GM18870 (cell line): Measurements from ENCODE around the gene UBD.

Experiments
- ATAC-seq: cut with Tn5 transposase; IDR thresholded peaks from one replicate; pipeline ENCODE4 v1.9.1; 2021; ENCODE audit warnings: moderate library complexity; ENCODE audit not compliant: unreplicated experiment

UBD gene

DNA sequence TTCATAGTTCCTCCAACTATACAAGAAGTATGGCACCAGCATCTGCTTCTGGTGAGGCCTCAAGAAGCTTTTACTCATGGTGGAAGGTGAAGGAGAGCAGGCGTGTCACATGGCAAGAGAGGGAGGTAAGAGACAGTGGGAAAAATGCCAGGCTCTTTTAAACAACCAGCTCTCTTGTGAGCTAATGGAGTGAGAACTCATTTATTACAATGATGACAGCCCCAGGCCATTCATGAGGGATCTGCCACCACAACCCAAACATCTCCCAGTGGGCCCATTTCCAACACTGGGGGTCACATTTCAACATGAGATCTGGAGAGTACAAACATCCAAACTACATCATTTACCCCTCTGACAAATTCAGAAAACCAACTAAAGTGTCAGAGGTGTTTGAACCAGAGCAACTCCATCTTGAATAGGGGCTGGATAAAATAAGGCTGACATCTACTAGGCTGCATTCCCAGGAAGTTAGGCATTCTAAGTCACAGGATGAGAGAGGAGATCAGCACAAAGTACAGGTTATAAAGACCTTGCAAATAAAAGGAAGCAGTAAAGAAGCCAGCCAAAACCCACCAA, 2.2 kb upstream of the UBD start:
- no peak for ATAC-seq

DNA sequence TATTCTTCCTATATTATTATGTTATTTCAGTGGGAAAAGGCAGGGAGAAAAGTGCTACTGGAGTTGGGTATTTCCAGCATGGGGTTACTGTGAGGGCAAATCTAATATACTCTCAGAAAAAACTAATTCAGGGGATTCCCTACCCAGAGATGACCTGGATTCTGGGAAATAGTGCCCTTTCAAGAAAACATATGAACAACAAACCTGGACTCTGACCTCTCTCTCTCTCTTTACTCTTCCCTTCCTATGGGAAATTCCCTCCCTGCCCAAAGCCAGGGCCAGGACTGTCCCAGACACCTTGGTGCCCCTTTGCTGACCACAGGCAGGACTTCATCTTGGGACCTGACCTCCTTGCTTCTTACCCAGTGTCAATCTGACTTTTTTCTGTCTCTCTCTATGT, 1.6 kb upstream of the UBD start:
- ATAC-seq: no peak

DNA sequence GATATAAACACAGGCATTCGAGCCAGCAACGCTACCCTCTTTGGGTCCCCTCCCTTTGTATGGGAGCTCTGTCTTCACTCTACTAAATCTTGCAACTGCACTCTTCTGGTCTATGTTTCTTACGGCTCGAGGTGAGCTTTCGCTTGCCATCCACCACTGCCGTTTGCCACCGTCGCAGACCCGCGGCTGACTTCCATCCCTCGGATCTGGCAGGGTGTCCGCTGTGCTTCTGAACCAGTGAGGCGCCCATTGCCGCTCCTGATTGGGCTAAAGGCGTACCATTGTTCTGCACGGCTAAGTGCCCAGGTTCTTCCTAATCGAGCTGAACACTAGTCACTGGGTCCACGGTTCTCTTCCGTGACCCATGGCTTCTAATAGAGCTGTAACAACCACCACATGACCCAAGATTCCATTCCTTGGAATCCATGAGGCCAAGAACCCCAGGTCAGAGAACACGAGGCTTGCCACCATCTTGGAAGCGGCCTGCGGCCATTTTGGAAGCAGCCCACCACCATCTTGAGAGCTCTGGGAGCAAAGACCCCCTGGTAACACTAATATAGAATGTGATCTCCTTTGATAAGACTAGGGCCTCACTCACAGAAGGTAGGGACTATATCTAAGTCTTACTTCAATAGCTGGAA, 973 bp downstream of the UBD start:
- ATAC-seq: no peak

DNA sequence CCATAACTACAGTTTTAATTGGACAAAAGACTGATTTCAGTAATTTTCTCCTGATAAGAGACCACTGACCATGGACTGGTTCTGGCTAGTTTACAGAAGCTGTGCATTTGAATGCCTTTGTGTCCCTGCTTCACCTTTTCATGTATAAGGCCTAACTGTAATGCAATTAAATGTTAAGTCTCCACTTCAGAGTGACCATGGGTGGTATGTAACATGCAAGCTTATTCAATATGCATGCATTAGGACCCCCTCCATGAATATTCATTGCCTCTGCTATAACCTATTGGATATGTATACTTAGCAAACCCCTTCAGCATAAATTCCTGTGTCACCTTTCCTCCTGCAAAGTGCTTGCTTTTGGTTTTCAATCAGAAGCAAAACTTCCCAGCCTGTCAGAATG, 2.2 kb downstream of the UBD start:
- no peak for ATAC-seq

DNA sequence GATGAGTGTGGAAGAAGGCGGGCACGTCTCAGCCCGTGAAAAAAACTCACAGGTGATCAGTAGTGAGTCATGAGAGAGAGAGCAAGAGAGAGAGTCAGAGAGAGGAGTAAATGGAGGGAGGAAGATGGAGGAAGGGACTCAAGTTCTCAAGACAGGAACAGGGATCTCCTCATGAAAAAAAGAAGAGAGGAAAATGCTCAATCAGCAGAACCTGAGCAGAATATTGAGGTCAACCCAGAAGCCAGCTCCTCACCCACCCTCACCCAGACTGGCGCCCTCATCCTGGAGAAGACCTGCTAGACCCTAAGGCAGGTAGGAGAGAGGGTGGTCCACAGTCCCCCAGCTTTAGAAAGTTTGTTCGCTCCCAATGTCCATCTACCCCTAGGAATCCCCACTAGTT, 4.8 kb downstream of the UBD start:
- no peak for ATAC-seq

DNA sequence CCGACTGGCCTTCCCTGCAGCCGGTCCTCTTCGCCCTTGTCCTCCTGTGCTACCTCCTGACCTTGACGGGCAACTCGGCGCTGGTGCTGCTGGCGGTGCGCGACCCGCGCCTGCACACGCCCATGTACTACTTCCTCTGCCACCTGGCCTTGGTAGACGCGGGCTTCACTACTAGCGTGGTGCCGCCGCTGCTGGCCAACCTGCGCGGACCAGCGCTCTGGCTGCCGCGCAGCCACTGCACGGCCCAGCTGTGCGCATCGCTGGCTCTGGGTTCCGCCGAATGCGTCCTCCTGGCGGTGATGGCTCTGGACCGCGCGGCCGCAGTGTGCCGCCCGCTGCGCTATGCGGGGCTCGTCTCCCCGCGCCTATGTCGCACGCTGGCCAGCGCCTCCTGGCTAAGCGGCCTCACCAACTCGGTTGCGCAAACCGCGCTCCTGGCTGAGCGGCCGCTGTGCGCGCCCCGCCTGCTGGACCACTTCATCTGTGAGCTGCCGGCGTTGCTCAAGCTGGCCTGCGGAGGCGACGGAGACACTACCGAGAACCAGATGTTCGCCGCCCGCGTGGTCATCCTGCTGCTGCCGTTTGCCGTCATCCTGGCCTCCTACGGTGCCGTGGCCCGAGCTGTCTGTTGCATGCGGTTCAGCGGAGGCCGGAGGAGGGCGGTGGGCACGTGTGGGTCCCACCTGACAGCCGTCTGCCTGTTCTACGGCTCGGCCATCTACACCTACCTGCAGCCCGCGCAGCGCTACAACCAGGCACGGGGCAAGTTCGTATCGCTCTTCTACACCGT, 6.1 kb downstream of the UBD start:
- no peak for ATAC-seq

DNA sequence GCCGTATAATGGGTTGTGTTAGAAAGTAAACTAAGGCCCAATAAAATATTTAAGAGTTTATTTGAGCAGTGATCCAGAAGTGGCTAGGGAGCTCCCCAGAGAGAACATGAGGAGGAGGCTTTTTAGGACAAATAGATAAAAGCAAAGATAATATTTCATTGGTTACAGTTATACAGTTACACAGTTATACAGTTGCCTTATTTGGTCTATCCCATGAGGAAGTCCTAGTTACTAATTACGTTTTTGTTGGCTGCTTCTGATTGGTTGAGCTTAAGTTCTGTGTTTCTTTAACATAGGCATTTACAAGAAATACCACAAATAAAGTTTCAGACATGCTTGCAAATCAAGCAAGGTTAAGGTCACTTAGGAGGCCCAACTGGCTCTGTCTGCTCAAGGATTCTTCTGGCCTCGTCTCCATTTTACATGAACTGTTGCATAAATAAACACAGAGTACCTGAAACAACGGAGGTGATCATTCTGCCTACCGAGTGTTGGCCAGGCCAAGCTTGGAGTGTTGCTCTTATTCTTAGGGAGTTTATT, 7.0 kb downstream of the UBD start:
- peak; percentile 91 for ATAC-seq

DNA sequence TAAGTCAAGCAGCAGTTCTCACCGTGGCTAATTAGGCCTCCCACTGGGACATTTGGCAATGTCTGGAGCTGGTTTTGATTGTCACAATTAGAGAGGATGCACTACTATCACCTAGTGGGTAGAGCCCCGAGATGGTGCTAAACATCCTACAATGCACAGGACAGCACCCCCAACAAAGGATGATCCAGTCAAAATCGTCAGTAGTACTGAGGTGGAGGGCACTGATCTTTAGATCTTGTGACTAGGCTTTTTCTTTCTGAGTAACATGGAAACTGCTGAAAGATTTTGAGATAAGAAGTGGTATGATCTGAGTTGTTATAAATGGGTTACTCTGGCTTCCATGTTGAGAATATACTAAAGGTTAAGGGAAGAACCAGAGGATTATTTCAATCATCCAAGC, 12.0 kb downstream of the UBD start:
- ATAC-seq: no peak

DNA sequence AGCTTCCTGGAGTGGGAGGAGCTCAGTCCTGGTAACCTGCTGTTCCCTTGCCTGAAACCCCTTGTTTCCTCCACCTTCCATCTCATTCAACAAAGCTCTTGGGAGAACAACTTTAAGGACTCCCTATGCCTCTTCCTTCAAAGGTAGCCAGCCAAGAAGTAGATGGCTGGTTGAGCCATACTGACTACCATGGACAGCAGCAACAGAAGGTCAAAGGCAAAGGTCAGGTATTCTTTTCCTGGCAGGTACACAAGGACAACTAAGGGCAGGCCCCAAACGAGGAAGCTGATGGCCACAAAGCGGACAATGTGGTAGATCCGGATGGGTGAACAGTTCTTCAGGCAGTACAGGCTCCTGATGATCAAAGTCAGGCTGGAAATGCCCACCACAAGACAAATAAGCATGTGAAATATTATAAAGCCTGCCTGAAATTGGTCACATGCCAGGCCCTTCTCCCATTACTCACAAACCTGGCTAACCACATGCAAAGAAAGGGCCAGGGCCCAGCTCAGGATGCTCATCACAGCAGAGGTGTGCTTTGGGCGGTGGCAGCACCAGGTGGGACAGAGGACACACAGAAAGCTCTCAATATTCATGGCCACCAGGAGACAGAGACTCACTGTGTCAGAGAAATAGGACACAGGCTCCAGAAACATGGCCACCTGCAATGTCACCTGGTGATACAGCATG, 21.7 kb downstream of the UBD start:
- ATAC-seq: no peak

DNA sequence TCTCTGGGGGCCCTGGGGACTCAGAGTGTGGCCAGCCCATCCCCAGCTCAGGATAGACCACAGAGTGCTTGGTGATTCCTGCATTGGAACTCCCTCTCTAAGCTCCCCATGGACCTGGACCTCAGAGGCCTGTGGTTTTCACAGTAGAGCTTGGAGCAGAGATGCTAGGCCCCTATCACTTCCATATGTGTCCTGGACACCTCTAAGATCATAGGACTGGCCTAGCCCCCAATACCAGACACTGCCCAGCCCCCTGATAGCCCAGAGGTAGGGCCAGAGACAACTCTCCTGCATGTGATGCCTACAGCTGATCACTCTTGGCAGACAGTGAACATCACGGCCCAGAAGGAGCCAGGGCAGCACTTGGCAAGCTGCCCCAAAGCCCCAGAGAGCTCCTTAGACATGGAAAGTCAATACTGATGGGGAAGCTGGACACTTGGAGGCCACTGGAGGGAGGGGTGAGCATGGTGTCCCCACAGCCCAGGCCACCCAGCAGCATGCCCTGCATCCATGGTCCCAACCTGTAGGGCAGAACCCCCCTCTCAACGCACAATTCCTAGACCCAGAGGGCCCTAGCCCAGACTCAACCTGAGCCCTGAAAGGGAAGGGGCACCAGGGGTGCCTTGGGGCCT, 27.1 kb downstream of the UBD start:
- ATAC-seq: no peak

DNA sequence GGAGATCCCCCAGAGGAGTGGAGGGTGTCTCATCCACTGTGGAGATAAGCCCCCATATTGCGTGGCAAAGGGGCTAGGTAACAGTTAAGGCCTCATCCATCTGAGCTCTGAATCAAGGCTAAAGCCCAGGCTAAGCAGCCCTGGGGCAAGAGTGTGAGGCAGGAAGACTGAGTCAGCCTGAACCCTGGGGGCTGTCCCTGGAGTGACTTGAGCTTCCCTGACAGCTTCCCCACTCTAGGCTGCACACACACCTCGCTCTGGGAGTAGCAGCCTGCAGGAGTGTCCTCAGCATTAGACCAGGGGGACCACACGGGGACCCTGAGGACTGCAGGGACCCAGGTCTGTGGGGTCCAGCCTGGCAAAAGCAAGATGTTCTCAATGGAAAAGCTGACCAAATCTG, 27.9 kb downstream of the UBD start:
- no peak for ATAC-seq

DNA sequence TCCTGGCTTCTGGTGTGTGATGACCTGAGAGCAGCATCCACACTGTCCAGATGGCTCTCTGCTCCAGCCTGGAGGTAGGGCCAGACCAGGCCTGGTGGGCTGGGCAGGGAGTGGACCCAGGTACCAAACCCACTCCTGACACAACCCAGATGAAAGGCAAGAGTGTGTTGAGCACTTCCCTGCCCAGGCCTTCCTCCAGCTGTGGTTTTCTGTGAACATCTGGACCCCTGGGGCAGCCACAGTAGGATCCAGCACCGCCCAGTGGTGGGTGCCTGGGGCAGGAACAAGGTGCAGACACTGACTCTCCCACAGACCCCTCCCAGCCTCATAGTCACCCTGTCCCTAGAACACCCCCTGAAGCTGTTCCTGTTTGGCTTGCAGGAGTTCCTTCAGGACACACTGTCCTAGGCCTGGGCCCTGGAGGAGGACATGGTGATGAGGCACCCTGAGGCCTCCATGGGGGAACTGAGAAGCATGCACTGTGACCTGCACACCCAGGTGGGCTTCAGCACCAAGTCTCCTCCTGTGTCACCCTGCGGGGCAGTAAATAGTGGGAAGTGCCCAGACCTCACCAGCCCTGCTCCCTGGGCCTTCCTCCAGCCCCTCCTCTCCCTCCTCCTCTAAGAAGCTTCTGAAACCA, 28.7 kb downstream of the UBD start:
- no peak for ATAC-seq

DNA sequence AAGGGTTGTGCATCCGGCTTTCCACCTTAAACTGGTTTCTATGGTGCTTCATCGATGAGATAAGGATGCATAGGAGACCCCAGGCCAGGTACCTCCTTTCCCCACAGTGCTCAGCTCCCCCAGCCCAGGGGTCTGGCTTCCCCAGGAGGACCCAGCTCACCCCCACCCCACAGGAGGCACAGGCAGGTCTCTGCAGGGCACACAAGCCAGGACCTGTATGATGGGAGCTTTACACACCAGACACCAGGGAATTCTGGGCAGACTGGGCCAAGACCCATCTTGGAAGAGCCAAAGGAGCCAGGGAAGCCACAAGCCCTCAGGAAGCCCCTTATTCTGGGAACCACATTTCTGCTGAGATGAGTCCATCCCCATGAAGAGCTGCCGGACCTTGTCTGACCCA, 29.6 kb downstream of the UBD start:
- no peak for ATAC-seq

DNA sequence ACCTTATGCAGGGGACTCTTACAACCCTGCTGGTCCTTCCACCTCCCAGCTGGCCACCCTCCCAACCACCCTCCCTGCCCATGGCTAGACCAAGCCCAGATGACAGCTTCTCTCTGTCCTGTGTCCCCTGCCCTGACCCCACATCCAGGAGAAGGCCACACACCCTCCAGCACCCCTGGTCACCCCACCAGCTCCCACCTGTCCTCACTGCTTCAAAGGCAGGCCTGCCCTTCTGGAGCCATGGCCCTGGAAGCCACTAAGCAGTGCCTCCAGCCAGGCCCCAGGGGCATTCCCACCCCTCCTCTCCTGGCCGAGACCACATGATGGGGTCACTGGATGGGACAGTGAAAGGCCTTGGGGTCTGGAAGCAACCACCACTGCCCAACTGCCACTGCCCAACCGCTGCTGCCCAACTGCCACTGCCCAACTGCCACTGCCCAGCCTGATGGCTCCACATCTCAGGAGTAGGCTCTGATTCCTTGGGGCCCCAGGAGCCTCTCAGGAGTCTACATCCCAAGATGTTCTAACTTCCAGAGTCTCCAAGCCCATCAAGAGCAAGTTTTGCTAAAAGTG, 30.5 kb downstream of the UBD start:
- ATAC-seq: no peak

DNA sequence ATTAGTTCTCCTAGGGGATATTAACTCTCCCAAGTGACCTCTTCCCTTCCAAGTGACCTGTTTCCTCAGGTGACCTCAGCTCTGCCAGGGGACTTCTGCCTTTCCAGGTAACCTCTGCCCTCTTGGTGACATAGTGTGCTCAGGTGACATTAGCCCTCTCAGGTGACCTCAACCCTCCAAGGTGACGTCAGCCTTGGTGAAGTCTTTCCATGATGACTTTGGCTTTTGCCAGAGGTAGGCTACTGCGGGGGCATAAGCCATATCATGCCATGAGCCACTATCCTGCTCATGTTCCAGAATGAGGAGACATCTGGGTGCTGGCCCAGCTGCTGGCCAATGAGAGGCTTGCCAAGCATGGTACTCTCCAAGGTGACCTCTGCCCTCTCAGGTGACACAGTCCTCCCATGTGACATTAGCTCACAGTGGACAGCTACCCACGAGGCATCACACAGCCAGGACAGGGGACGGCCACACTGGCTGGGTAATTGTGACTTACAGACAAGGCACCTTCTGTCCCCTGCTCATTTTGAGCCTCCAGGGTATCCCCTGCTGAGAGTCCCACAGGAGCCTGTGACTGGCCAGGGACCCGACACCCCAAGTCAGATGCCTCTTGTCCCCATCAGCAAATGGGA, 31.1 kb downstream of the UBD start:
- no peak for ATAC-seq

DNA sequence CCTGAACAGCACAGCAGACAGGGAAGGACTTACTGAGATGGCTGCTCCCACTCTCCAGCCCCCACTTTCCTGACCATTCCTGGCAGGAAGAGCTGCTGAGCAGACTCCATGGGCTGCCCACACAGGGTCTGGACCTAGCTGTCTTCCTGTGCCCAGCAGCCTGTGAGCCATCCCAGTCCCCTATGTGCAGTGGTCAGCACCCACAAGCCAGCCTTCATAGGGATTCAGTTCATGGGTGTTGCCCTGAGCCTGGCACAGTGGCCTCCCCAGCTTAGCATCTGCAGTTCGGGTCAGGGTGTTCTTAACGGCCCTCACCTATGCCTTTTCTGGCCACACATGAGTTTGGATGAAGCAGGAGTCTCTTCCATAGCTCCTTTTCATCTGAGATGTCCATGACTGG, 32.0 kb downstream of the UBD start:
- ATAC-seq: no peak

DNA sequence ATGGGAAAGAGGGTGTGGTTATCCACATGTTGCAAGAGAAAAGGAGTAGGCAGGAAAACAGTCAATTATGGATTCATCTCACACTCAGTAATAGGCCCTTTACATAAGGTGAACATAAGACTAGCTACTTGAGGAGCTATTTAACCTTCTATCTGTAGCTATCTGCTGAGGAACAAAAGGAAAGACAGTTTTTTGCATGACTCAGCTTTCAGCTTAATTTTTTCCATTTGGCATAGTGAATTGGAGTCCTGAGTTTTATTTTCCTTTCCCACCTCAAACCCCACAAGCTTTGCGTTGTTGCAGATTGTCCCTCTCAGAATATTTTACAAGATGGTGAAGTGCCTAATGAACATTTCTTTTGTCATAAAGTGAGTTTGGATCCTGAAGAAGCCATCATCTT, 32.4 kb downstream of the UBD start:
- no peak for ATAC-seq

DNA sequence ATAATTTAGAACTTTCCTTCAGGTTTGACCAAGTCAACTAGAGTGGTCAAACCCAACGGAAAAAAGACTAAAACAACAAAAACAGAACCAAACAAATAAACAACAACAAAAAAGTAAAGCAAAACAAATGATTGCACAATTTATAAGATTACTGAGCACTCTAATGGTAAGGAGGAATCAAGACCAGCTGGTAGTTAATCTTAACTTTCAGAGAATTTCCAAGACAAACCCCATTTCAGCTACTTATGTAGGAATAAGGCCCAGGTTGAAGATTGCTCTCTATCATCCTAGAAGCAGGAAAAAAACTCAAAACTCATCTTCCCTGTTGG, 34.3 kb downstream of the UBD start:
- ATAC-seq: no peak

DNA sequence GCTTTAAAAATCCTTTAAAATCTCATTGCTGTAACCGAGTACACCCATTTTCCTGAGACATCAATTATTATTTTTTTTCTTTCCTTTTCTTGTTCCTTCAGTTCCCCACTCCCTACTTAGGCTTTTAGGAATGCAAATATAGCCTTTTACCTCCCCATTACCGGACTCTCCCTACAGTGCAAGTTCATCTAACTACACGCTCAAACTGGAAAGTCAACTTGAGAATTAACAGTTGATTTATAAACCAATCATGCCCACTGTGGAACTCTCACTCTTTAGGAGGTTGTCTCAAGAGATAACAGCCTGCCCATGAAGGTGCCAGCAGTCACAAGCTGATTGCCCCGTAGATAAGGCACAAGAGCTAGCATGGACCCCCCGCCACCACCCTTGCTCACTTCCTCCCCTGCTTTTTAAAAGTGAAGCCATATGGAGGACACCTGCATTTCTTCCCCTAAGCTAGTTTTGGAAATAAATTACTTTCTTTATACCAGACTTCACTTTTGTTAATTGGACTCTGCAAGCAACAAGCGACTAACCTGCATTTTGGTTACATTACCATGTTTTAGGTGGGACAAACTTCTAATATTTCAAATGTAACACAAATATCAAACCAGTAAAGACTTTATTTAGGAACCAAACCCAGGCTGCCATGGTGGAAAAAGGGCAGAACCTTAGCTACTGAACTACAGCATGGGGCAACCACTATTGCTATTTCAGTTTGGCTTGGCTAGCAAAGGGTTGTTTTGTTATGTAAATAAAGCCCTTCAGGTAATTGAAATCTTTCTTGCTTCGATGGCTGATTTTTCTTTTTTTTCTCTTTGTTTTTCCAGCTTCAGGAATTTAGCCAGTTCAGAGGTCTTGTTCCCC, 34.9 kb downstream of the UBD start:
- no peak for ATAC-seq
